HG03066 (cell line): ENCODE measurements around the gene EML6.

ENCODE experiments used
- ATAC-seq: cut with Tn5 transposase; IDR thresholded peaks from one replicate; pipeline ENCODE4 v1.9.1; 2021; ENCODE audit warnings: low read depth; ENCODE audit not compliant: unreplicated experiment

EML6 gene

GRCh38 chr2:54902763-54903162, 179.3 kb downstream of the EML6 start:
- no peak for ATAC-seq

GRCh38 chr2:54903736-54904554, 180.5 kb downstream of the EML6 start:
- no peak for ATAC-seq

- ATAC-seq, result no peak
Measured at GRCh38 chr2:54904836-54905235, 181.4 kb downstream of the EML6 start.

GRCh38 chr2:54906716-54907115, 183.3 kb downstream of the EML6 start:
- ATAC-seq, result no peak

GRCh38 chr2:54907663-54908062, 184.2 kb downstream of the EML6 start:
- no peak for ATAC-seq

- ATAC-seq, result no peak
Measured at GRCh38 chr2:54908591-54908990, 185.1 kb downstream of the EML6 start.

- no peak for ATAC-seq
Measured at GRCh38 chr2:54909001-54909400, 185.5 kb downstream of the EML6 start.

- no peak for ATAC-seq
Measured at GRCh38 chr2:54912305-54912704, 188.8 kb downstream of the EML6 start.

GRCh38 chr2:54912893-54913292, 189.4 kb downstream of the EML6 start:
- ATAC-seq, result no peak

GRCh38 chr2:54914637-54915036, 191.2 kb downstream of the EML6 start:
- no peak for ATAC-seq

- no peak for ATAC-seq
Measured at GRCh38 chr2:54915101-54915500, 191.6 kb downstream of the EML6 start.

GRCh38 chr2:54916637-54917036, 193.2 kb downstream of the EML6 start:
- no peak for ATAC-seq

GRCh38 chr2:54918647-54919280, 195.3 kb downstream of the EML6 start:
- ATAC-seq, result no peak

- no peak for ATAC-seq
Measured at GRCh38 chr2:54920660-54921059, 197.2 kb downstream of the EML6 start.

- no peak for ATAC-seq
Measured at GRCh38 chr2:54924121-54924520, 200.7 kb downstream of the EML6 start.

- no peak for ATAC-seq
Measured at GRCh38 chr2:54925022-54925421, 201.6 kb downstream of the EML6 start.

GRCh38 chr2:54927085-54927750, 203.8 kb downstream of the EML6 start:
- ATAC-seq, result no peak

GRCh38 chr2:54927751-54928615, 204.5 kb downstream of the EML6 start:
- no peak for ATAC-seq

- ATAC-seq, result no peak
Measured at GRCh38 chr2:54928719-54929118, 205.3 kb downstream of the EML6 start.

- no peak for ATAC-seq
Measured at GRCh38 chr2:54931473-54931872, 208.0 kb downstream of the EML6 start.

GRCh38 chr2:54935389-54935788, 211.9 kb downstream of the EML6 start:
- ATAC-seq, result no peak
